NCI-H1048 (cell line): Measurements from ENCODE around the gene ETV2.
"Not testable (repeated sequence)": the region's sequence is repeated elsewhere in the genome, so short reads cannot be mapped to it uniquely, and the experiment has no call there.

ENCODE experiments used
- DNase-seq: peaks from one replicate; lab custom pipeline; 2025; lab: John Stamatoyannopoulos, UW

ETV2 gene

GRCh38 chr19:35641515-35642151, at the start of gene ETV2:
ETV2 (plus strand) TSS chr19:35641745; CDS start chr19:35642461, 716 bp downstream.
- DNase-seq, result no peak

- DNase-seq, result no peak
These were observed 49.3 kb upstream of the ETV2 start for GRCh38 chr19:35592226-35592625.

GRCh38 chr19:35595026-35595425, 46.5 kb upstream of the ETV2 start:
- not testable (repeated sequence) for DNase-seq

GRCh38 chr19:35595928-35596327, 45.6 kb upstream of the ETV2 start:
- DNase-seq, result no peak

- DNase-seq, result no peak
These were observed 45.1 kb upstream of the ETV2 start for GRCh38 chr19:35596366-35596999.

GRCh38 chr19:35601971-35602370, 39.6 kb upstream of the ETV2 start:
- DNase-seq, result no peak

- DNase-seq, result not testable (repeated sequence)
These were observed 37.1 kb upstream of the ETV2 start for GRCh38 chr19:35604436-35604835.

- DNase-seq, result not testable (repeated sequence)
These were observed 34.4 kb upstream of the ETV2 start for GRCh38 chr19:35607170-35607569.

- no peak for DNase-seq
These were observed 33.9 kb upstream of the ETV2 start for GRCh38 chr19:35607661-35608060.

- DNase-seq, result no peak
These were observed 33.3 kb upstream of the ETV2 start for GRCh38 chr19:35608251-35608650.

GRCh38 chr19:35609851-35610353, 31.6 kb upstream of the ETV2 start:
- DNase-seq, result no peak

- no peak for DNase-seq
These were observed 29.4 kb upstream of the ETV2 start for GRCh38 chr19:35612224-35612558.

- peak; percentile 80 for DNase-seq
These were observed 28.8 kb upstream of the ETV2 start, which contains the start of gene HAUS5 for GRCh38 chr19:35612559-35613321. HAUS5 (plus strand) TSS chr19:35612735; CDS start chr19:35612795, 60 bp downstream.

- no peak for DNase-seq
These were observed 28.0 kb upstream of the ETV2 start for GRCh38 chr19:35613574-35613973.

- DNase-seq, result no peak
These were observed 26.5 kb upstream of the ETV2 start for GRCh38 chr19:35615036-35615435.

GRCh38 chr19:35618857-35619256, 22.7 kb upstream of the ETV2 start:
- DNase-seq, result no peak

GRCh38 chr19:35619290-35619923, 22.1 kb upstream of the ETV2 start:
- no peak for DNase-seq

- no peak for DNase-seq
These were observed 21.5 kb upstream of the ETV2 start for GRCh38 chr19:35620001-35620400.

GRCh38 chr19:35621708-35622107, 19.8 kb upstream of the ETV2 start:
- no peak for DNase-seq

GRCh38 chr19:35622750-35623149, 18.8 kb upstream of the ETV2 start:
- no peak for DNase-seq

- no peak for DNase-seq
These were observed 18.1 kb upstream of the ETV2 start for GRCh38 chr19:35623327-35624010.

GRCh38 chr19:35628264-35628564, 13.3 kb upstream of the ETV2 start:
- no peak for DNase-seq
